IPS-NIHi7 (cell line): ENCODE results near the gene TRABD2B.

Experiments
- DNase-seq: peaks from one replicate; pipeline ENCODE4 v3.0.0; 2012; ENCODE audit warnings: mixed read lengths; ENCODE audit errors: extremely low spot score

Gene TRABD2B

DNA sequence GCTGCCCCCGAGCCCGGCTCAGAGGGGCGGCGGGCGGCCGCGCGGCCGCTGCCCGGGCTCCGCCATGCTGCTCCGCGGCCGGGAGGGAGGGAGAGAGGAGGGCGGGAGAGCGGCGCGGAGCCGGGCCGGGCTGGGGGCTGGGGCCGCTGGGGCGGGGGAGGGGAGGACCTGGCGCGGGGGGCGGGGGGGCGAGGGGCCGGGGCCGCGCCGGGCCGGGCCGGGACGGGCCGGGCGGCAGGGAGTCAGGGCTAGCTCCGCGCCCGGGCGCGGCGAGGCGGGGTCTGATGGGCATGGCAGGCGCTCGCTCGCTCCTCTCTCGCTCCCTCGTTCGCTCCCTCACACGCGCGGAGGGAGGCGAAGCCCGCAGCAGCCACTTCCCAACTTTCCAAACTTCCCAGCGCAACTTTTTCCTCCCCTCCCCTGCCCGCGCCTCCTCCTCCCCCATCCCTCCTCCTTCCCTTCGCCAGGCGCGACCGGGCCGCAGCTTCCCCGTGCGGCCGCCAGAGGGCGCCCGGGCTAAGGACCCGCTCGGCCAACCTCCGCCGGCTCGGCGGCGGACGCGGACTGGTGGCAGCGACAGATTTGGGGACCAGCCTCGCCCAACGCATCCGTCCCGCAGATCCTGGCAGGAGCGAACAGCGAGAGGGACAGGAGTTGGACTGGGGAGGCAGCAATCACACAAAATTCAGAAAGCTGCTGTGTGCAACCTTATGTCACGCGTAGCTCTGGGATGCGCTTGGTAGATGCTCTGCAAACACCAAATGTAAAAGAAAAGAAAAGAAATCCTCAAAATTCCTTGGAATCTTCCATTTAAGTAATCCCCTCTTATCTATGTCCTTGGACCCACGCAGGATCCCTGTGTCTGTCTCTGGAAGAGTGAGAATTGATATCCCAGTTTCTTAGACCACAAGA lies at the start of gene TRABD2B:
Gene TRABD2B, minus strand, starts transcription at position 97 of the 912 bp plus-strand sequence.
- DNase-seq, result peak; percentile 91

DNA sequence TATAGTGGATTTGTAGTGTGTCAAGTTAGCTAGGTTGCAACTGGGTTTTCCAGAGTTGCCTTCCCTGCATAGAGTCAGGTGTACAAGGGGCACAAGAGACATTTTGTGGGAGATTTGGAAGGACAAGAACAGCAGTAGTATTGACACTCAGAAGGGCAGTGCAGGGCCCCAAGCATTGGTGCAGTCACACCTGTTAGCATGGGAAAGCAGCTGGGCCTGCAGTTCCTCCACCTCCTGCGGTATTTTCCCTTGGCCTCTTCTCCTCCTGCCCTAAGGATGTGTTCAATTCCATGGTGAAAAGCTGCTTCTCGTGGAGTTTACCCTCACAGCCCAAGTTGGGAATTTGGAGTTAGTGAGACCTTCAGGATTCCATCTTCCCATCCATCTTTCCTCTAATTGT lies 47.1 kb upstream of the TRABD2B start:
- DNase-seq, result no peak

DNA sequence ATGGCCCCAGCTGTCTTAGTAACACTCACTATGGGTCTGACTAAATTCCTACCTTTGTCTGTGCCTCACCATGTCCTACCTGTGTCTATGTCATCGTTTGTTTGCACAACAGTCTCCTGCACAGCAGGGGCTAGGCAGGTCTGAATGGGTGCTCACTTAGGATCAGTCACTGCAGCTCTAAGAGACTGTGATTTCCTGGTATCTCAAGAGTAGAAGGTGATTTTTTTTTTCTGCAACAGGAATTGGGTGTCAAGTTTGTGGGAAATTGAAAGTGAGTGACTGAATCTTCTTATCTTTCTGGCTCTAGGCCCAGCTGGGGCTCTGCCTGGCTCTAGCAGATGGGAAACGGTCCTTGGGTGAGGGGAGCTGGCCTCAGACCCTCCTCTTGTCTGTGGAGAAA lies 46.4 kb upstream of the TRABD2B start:
- DNase-seq, result no peak

DNA sequence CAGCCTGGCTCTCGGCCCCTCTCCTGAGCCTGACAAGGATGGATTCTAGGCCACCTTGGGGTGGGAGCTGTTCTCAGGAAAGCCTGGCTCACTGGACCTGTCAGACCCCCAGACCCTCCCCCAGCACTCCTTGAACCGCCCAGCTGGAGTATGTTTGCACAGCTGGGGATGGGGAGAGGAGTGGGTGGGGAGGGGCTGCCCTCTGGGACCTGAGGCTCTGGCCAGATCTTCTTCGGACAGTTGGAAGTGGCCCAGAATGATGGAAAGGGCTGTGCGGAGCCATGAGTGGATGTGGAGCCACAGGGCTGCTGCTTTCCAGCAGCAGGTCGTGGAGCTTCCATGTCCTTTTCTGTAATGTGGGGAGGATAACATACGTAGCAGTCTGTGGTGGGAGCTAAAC lies 43.0 kb upstream of the TRABD2B start:
- no peak for DNase-seq

DNA sequence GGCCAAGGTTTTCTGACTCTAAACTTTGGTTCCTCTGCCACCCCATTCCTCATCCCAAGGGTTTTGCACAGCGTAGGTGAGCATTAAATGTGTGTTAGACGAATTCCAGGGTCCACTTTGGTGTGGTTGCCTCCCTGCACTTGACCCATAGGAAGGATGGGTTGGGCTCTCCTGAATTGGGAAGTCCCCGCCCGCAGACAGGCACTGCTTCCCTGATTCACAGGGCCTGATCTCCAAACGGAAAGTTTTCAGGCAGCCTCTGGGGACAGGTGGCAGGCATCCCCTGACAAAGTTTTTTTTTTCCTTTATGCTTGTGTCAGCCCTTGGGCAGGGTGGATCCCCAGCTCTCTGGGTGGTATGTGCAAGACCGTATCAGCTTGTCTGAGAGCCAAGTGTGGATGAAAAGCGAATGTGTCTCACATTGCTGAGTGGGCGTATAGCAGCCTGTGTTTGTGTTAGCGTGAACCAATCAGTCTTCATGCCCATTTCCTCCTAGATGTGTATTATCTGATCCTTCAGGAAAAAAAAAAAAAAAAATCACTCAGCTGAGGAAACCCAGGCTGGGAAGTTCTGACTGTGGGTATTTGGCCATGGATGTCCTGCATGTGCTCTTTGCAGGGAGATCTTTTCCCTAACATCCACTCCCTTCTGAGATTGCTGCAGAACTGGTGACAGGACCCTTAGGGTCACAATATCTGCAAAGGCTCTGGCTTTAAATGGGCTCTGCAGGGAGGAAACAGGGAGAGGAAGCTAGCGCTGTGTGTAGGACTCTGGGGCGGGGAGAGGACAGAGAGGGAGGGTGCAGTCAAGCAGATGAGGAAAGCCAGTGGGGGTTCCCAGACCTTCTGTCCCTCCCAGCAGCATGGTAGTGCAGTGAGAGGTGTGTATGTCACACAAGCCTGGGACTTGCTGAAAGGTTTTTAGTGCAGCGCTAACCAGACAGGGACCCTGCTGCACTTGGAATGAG lies 42.2 kb upstream of the TRABD2B start:
- DNase-seq, result no peak

GRCh38 chr1:48038270-48038767 lies 41.1 kb upstream of the TRABD2B start:
- DNase-seq, result no peak

DNA sequence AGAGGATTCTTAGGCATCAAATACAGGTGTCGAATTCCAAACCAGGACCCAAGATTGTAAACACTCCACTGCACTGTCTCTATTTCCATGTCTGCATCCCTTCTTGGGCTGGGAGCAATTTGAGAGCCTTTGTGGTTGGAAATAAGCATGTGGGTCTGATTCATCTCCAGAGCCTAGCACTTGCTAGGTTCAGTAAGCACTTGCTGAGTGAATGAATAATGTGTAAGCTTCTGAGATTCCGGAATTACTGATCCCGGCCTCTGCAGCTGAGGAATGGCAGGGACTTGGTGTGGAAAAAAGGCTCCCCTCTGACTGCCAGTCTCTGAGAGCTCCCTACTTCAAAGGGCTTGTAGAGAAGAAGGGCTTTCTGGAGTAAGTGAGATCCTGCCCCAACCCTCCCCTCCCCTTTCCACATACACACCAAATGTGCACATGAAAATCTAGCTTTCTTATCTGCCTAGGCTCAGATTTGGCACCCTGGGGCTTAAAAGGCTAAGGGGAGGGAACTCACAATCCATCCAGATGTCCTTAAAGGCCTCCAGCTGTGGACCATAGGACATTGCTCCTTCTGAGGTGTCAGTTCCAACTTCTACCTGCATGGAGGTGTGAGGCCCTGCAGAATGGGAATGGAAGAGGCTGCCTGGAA lies 39.6 kb upstream of the TRABD2B start:
- DNase-seq, result no peak

DNA sequence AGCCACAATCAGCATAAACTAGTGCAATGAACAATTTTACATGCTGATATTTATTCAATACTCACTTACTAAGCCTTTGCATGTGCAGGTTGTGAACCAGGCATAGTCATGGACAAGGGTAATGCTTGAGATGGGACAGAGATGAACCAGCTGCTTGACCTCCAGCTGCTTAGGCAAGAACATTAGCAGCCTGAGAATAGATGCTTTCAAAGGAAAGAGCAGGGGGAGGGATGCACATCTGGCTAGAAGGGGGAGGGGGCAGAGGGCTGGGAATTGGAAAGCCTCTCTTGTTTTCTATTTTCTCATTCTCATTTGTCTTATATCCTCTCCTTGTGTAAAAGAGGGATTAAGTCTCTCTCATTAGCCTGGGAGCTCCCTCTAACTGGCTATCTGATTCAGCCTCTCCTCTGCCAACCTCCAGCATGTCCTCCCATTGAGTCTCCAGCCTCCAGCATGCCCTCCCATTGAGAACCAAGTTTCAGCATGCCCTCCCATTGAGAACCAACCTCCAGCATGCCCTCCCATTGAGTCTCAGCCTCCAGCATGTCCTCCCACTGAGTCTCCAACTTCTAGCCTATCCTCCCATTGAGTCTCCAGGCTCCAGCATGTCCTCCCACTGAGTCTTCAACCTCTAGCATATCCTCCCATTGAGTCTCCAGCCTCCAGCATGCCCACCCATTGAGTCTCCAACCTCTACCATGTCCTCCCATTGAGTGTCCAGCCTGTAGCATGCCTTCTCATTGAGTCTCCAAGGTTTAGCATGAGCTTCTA lies 38.4 kb upstream of the TRABD2B start:
- no peak for DNase-seq

- no peak for DNase-seq
Observed at GRCh38 chr1:48033495-48034045, 36.4 kb upstream of the TRABD2B start.

GRCh38 chr1:48031676-48032075 lies 34.5 kb upstream of the TRABD2B start:
- no peak for DNase-seq

DNA sequence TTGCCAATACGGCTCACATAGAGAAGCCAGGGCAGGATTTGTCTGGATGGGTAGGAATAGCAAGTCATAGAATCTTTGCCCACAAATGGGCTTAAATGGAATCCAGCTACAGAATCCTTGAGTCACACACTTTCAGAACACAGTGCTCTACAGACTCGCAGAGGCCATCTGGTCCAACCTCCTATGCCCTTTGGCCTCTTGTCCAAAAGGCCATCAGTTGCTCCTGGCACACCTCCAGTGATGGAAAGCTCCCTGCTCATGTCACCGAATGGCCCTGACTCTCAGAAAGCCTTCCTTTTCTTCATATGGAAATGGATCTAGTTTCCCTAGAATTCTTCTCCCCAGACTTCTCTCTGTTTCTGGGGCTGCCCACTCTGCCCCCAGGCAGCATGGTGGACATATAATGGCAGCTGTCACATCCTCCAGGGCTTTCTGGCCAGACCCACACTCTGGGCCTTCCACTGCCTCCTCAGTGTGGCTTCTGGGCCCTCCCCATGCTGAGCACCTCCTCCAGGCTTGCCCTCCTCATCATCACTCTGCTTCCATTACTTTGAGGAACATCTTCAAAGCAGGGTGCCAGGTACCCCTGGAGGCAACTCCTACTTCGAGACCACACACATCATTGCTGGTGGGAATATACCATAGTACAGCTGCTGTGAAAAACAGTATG lies 33.6 kb upstream of the TRABD2B start:
- no peak for DNase-seq

- DNase-seq, result no peak
Observed at GRCh38 chr1:48030211-48030610, 33.0 kb upstream of the TRABD2B start.

DNA sequence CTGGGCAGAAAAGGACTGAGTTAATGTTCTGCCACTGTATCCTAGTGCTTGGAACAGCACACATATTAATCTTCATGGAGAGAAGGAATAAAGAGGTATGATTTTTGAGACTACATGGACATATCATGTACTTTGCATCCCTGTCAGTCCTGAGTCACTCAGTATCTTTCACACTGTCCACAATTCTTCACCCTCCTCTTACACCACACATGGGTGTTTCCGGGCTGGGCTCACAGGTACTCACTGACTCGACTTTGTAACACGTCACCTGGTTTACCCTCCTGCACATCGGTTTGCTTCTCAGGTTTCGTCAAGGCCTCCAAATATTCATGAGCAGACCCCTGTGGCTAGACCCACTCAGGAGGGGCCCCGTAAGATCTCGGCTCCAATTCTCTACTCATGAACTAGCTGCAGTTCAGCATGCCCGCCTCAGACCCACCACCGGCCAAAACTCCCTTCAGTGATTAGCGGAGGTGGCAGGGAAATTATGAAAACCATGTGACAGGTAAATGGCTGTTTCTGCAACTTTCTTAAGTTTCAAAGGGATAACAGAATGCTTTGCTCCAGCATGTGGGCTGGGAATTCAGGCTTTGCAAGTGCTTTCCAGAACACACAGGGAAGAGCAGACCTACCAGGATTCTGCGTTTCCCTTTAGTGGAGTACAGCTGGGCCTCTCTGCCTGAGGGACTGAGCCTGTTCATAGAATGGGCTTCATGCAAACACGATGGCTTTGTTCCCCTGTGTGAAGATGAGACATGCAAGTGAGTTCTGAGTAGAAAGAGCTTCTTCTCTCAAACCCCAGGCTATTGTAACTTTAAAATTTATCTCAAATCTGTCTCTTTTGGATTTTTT lies 31.3 kb upstream of the TRABD2B start:
- DNase-seq, result no peak

- DNase-seq, result no peak
Observed at GRCh38 chr1:48027533-48027835, 30.3 kb upstream of the TRABD2B start.

DNA sequence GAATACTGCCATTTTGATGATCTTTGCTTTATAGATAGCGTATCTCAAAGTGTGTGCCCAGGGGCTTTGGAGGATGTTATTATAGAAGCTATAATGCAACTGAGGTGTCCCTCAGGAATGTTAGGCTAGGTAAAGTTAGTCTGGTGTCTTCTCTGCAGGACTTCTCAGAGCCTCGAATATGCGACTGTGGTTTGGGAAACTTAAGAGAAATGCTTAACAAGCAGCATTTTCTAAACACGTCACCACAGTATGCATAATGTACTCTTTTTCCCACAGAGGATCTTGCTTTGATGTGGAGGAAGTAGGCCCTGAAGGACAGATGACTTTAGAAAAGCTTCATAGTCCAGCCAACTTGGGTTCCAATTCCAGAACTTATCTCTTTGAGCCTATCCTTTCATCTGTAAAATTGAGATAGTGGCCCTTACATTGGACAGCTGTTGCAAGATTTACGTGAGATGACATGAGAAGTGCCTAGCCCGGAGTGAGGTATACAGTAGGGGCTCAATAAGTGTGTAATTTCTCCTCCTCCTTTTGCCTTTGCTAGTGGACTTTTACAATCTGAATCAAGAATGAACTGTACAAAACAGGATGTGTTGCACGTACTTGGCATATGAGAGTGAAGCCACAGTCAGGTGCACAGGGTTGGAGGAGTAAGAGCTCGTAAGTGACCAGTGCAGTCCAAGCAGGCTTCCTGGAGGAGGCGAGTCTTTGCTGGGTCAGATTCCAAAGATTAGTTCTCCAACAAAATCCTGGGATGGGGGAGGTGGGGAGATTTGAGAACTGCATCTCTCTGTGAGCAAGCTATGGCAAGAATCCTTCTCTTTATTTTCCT lies 29.7 kb upstream of the TRABD2B start:
- DNase-seq, result no peak

GRCh38 chr1:48026275-48026674 lies 29.1 kb upstream of the TRABD2B start:
- DNase-seq, result no peak

GRCh38 chr1:48025076-48025475 lies 27.9 kb upstream of the TRABD2B start:
- peak; percentile 57 for DNase-seq

GRCh38 chr1:48023488-48023887 lies 26.3 kb upstream of the TRABD2B start:
- DNase-seq, result no peak

GRCh38 chr1:48022306-48022705 lies 25.1 kb upstream of the TRABD2B start:
- DNase-seq, result no peak
